GM18951 (cell line): ENCODE results near the gene MGA.

Source experiments
- POLR2A ChIP-seq: IDR thresholded peaks from 4 replicates; pipeline ENCODE4 v1.6.1; 2011; ENCODE audit warnings: mild to moderate bottlenecking; ENCODE audit not compliant: insufficient read length, insufficient read depth; ENCODE audit errors: extremely low read depth
- in situ Hi-C: fragments of 300-500 bp; cut with MboI; formaldehyde crosslinking; loops from one replicate; pipeline ENCODE4 v1.12.0; 2022; ENCODE audit warnings: low sequenced_read_pairs, mixed read lengths, inconsistent platforms; ENCODE audit not compliant: unreplicated experiment

MGA gene

GRCh38 chr15:41666353-41666920 lies 6.2 kb downstream of the MGA start:
- in situ Hi-C loops, result no loop called here

GRCh38 chr15:41669701-41670100 lies 9.5 kb downstream of the MGA start:
- in situ Hi-C loops, result no loop called here
- TF ChIP-seq POLR2A, result no peak

More at GRCh38 chr15:41666353-41666920, 6.2 kb downstream of the MGA start:
- no peak for TF ChIP-seq POLR2A

DNA sequence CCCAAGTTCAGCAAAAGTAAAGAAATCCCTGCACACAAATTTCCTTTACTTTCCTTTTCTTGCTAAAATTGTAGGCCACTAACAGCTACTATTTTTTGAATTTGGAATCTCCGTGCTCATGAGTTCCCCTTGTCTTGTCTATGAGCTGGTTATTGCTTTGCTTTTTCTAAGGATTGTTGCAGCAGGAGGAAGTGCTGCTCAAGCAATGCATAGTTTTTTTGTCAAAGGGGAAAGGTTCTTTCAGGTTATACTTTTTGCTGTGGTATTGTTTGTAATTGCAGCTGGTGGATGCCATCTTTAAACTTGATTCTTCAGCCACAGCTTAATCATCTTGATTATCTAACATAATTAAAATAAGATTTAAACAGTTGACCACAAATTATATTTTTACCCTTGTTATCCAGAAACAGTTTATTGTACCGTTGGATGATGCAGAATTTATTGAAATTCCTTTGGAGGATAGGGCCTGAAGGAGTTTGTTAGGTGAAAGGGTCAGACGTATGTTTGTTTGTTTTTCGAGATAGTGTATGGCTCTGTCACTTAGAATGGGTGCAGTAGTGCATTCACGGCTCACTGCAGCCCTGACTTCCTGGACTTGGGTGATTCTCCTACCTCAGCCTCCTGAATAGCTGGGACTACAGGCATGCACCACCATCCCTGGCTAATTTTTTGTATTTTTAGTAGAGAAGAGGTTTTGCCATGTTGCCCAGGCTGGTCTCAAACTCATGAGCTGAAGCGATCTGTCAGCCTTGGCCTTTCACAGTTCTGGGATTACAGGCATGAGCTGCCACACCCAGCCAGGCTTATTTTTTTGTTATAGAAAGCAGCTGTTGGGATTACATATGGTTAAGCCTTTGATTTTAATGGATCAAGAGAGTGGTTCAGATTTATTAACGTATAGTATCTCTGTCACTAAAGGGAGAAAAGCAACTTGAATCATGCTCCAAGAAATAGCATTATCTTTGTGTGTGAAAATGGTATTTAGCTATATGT lies 11.7 kb downstream of the MGA start:
- in situ Hi-C loops, result no loop called here
- no peak for TF ChIP-seq POLR2A

- no peak for TF ChIP-seq POLR2A
- in situ Hi-C loops, result no loop called here
Observed at GRCh38 chr15:41675337-41675736, 15.1 kb downstream of the MGA start.

DNA sequence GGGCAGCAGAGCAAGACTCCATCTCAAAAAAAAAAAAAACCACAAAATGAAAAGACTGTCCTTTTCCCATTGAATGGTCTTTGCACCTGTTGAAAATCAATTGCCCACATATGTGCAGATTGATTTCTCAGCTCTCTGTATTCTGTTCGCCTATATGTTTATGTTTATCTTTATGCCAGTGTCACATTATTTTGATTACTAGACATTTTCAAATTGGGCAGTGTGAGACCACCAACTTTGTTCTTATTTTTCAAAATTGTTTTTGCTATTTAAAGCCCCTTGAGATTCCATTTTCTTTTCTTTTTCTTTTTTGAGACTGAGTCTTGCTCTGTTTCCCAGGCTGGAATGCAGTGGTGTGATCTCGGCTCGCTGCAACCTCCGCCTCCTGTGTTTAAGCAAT lies 18.5 kb downstream of the MGA start:
- TF ChIP-seq POLR2A, result no peak
- in situ Hi-C loops, result no loop called here

DNA sequence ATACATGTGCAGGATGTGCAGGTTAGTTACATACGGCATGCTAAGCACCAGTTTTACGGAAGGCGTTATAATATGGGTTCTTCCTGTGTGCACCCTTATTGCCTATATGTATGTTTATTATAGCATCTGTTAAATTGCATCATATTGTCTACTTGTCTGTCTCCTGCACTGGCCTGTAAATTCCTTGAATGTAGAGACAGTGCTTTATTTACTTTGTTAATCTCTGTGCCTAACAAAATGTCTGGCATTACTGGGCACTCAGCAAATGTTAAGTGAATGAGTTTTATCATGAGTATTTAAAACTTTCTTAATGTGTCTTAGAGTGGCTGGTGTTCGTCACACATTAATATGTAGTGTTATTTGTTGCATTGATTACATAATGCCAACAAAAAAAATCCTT lies 23.8 kb downstream of the MGA start:
- no peak for TF ChIP-seq POLR2A
- in situ Hi-C loops, result no loop called here

- in situ Hi-C loops, result no loop called here
- no peak for TF ChIP-seq POLR2A
Observed at GRCh38 chr15:41688671-41689070, 28.5 kb downstream of the MGA start.

- TF ChIP-seq POLR2A, result no peak
Observed at GRCh38 chr15:41689083-41689482, 28.9 kb downstream of the MGA start.

GRCh38 chr15:41689834-41690233 lies 29.6 kb downstream of the MGA start:
- in situ Hi-C loops, result no loop called here
- TF ChIP-seq POLR2A, result no peak

More at GRCh38 chr15:41689083-41689482, 28.9 kb downstream of the MGA start:
- in situ Hi-C loops, result no loop called here

DNA sequence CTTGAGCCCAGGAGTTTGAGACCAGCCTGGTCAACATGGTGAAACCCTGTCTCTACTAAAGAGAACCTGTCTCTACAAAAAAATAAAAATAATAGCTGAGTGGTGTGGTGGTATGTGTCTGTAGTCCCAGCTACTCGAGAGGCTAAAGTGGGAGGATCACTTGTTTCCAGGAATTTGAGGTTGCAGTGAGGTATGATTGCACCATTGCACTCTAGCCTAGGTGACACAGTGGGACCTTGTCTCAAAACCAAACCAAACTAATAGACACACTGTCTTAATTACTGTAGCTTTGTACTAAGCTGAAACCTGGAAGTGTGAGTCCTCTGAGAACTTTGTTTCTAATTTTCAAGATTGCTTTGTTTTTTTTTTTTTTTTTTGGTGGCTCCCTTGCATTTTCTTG lies 30.4 kb downstream of the MGA start:
- no peak for TF ChIP-seq POLR2A
- in situ Hi-C loops, result no loop called here

GRCh38 chr15:41691471-41691870 lies 31.3 kb downstream of the MGA start:
- no peak for TF ChIP-seq POLR2A
- in situ Hi-C loops, result no loop called here

DNA sequence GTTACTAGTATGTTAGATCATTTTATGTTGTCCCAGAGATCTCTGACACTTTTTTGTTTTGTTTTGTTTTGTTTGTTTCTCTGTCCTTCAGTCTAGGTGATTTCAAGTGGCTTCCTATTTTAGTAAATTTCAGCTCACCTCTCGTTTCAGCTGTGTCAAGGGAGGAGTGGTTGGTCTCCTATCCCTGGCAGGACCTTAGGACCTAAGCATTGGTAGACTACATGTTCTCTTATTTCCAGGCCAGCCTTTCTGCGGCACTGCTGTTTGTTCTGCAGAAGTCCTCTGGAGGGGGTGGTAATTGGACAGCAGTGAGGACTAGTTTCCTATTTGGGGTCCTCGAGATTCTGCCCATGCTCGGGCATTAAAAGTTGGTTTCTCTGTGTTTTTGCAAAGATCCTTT lies 31.8 kb downstream of the MGA start:
- in situ Hi-C loops, result no loop called here
- TF ChIP-seq POLR2A, result no peak

GRCh38 chr15:41693757-41694156 lies 33.6 kb downstream of the MGA start:
- in situ Hi-C loops, result no loop called here

More at GRCh38 chr15:41693757-41694156, 33.6 kb downstream of the MGA start:
- no peak for TF ChIP-seq POLR2A
